K562 (cell line): Measurements from ENCODE around the gene WNT6.

Experiments
- CBX3 ChIP-seq, 2 experiments: IDR thresholded peaks; 1 replicate in 1 of 2; 2 replicates in 1 of 2; pipeline ENCODE4 v1.6.1; 2012; ENCODE audit warnings: inconsistent platforms in 2 of 2, low read length in 2 of 2, borderline replicate concordance in 1 of 2, control low read depth in 1 of 2
- CHD1 ChIP-seq: fragments of 200-600 bp; sonication (generic); IDR thresholded peaks from one replicate; pipeline ENCODE4 v1.6.1; 2012; ENCODE audit warnings: mild to moderate bottlenecking, moderate library complexity, low read length, inconsistent platforms
- ERF ChIP-seq: fragments of 450-650 bp; formaldehyde crosslinking; IDR thresholded peaks from 2 replicates; pipeline ENCODE4 v1.4.0; 2020; ENCODE audit warnings: mild to moderate bottlenecking, mixed read lengths
- NFYB ChIP-seq: IDR thresholded peaks from 2 replicates; pipeline ENCODE4 v1.6.1; 2011; ENCODE audit warnings: mild to moderate bottlenecking, moderate library complexity; ENCODE audit not compliant: insufficient read length; ENCODE audit errors: extremely low read depth
- NR1H2 ChIP-seq: sonication (generic); formaldehyde crosslinking; IDR thresholded peaks from 2 replicates; pipeline ENCODE4 v1.4.0; 2020; ENCODE audit warnings: mild to moderate bottlenecking, missing genetic modification reagents
- PHF21A ChIP-seq: fragments of 450-650 bp; IDR thresholded peaks from 2 replicates; pipeline ENCODE4 v1.6.1; 2017; ENCODE audit warnings: low read depth, borderline replicate concordance
- RNF2 ChIP-seq: sonication (generic); IDR thresholded peaks from 2 replicates; pipeline ENCODE4 v1.6.1; 2016
- TEAD2 ChIP-seq: fragments of 450-650 bp; IDR thresholded peaks from 2 replicates; pipeline ENCODE4 v1.6.1; 2016; ENCODE audit warnings: missing genetic modification characterization, control low read depth, missing compliant biosample characterization
- ZNF253 ChIP-seq: fragments of 250-450 bp; sonication (Bioruptor Pico); conservative IDR thresholded peaks from 2 replicates; pipeline ENCODE4 v1.6.1; 2021; ENCODE audit warnings: mild to moderate bottlenecking
- ZNF274 ChIP-seq: IDR thresholded peaks from 2 replicates; pipeline ENCODE4 v1.6.1; 2011; ENCODE audit warnings: low read depth, mild to moderate bottlenecking, low read length, moderate library complexity, borderline replicate concordance
- TF ChIP-seq, protein P1 (sequence below), 2 experiments: fragments of 450-650 bp; conservative IDR thresholded peaks; 2 replicates each; pipeline ENCODE4 v1.6.1; 2017; ENCODE audit warnings: mild to moderate bottlenecking in 2 of 2, moderate library complexity in 2 of 2
- TF ChIP-seq, protein P2 (sequence below): sonication (generic); formaldehyde crosslinking; IDR thresholded peaks from 2 replicates; pipeline ENCODE4 v1.8.1; 2022; ENCODE audit warnings: missing genetic modification reagents

- no peak for TF ChIP-seq ERF
- TF ChIP-seq CHD1: no peak
- TF ChIP-seq, protein P1, sequence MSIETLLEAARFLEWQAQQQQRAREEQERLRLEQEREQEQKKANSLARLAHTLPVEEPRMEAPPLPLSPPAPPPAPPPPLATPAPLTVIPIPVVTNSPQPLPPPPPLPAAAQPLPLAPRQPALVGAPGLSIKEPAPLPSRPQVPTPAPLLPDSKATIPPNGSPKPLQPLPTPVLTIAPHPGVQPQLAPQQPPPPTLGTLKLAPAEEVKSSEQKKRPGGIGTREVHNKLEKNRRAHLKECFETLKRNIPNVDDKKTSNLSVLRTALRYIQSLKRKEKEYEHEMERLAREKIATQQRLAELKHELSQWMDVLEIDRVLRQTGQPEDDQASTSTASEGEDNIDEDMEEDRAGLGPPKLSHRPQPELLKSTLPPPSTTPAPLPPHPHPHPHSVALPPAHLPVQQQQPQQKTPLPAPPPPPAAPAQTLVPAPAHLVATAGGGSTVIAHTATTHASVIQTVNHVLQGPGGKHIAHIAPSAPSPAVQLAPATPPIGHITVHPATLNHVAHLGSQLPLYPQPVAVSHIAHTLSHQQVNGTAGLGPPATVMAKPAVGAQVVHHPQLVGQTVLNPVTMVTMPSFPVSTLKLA (conservative IDR thresholded peaks at IDR 0.05): no peak
- TF ChIP-seq CBX3 (IDR thresholded peaks at IDR 0.05; ENCODE audit: borderline replicate concordance in 1 of 2, low read length in 2 of 2): no peak
- TF ChIP-seq TEAD2 (tag): no peak
- TF ChIP-seq RNF2: no peak
- no peak for TF ChIP-seq NR1H2 (CRISPR knock-in tag)
- no peak for TF ChIP-seq PHF21A
- TF ChIP-seq ZNF274: no peak
- TF ChIP-seq NFYB: no peak
- no peak for TF ChIP-seq ZNF253 (CRISPR knock-in tag)
- TF ChIP-seq, protein P2, sequence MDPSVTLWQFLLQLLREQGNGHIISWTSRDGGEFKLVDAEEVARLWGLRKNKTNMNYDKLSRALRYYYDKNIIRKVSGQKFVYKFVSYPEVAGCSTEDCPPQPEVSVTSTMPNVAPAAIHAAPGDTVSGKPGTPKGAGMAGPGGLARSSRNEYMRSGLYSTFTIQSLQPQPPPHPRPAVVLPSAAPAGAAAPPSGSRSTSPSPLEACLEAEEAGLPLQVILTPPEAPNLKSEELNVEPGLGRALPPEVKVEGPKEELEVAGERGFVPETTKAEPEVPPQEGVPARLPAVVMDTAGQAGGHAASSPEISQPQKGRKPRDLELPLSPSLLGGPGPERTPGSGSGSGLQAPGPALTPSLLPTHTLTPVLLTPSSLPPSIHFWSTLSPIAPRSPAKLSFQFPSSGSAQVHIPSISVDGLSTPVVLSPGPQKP (CRISPR knock-in tag): no peak
These were observed 8.3 kb downstream of the WNT6 start for GRCh38 chr2:218867900-218868299.
